Fibroblast of lung (primary cell): ENCODE data around the gene VPS13D.

ENCODE experiments used
- CTCF ChIP-seq, 2 donors: IDR thresholded peaks in 1 of 2; conservative IDR thresholded peaks in 1 of 2; 1 replicate in 1 of 2; 2 replicates in 1 of 2; pipeline ENCODE4 v1.5.1; 2011 to 2012; ENCODE audit warnings: low read length in 2 of 2, control low read depth in 1 of 2, inconsistent platforms in 1 of 2, low read depth in 1 of 2, mild to moderate bottlenecking in 1 of 2
- EZH2 ChIP-seq: IDR thresholded peaks from 2 replicates; pipeline ENCODE4 v1.5.1; 2012; ENCODE audit warnings: low read length, control low read depth, mild to moderate bottlenecking; ENCODE audit errors: missing control alignments

- TF ChIP-seq CTCF (conservative IDR thresholded peaks at IDR 0.05 in 1 of 2, IDR thresholded peaks at IDR 0.05 in 1 of 2; ENCODE audit: low read depth in 1 of 2, low read length in 2 of 2) (no peak), EZH2 (no peak)
These were observed 299.9 kb downstream of the VPS13D start for GRCh38 chr1:12529640-12530174.
